Tibial artery (tissue), 4 donors: ENCODE measurements around the gene ROBO2.

Experiments
- DNase-seq, 2 donors: peaks; one replicate each; pipeline ENCODE4 v3.0.0-alpha.2; 2019
- H3K27ac ChIP-seq, 2 donors: fragments of 200-600 bp; sonication (generic) in 1 of 2; 1 replicate in 1 of 2; 2 replicates in 1 of 2; pipeline ENCODE4 v1.5.1; 2018 to 2019; ENCODE audit warnings: mild to moderate bottlenecking in 1 of 2
- H3K27me3 ChIP-seq, 2 donors: fragments of 200-600 bp; sonication (generic) in 1 of 2; one replicate each; pipeline versions ENCODE4 v1.5.1 to v1.6.0; 2016 to 2019
- H3K36me3 ChIP-seq, 3 donors: fragments of 200-600 bp; sonication (generic) in 2 of 3; one replicate each; pipeline ENCODE4 v1.5.1; 2016 to 2019; ENCODE audit warnings: mild to moderate bottlenecking in 2 of 3
- H3K4me1 ChIP-seq, 4 donors: fragments of 200-600 bp; sonication (generic) in 2 of 4; 1 replicate in 3 of 4; 2 replicates in 1 of 4; pipeline ENCODE4 v1.5.1; 2016 to 2019
- H3K4me3 ChIP-seq, 2 donors: fragments of 200-600 bp; sonication (generic) in 1 of 2; 1 replicate in 1 of 2; 2 replicates in 1 of 2; pipeline ENCODE4 v1.5.1; 2018 to 2019; ENCODE audit warnings: mild to moderate bottlenecking in 2 of 2
- H3K9me3 ChIP-seq, 3 donors: fragments of 200-600 bp; sonication (generic) in 1 of 3; one replicate each; pipeline ENCODE4 v1.5.1; 2016 to 2019
- intact Hi-C: fragments of 100-400 bp; cut with DNase I; formaldehyde crosslinking; loops from one replicate; pipeline ENCODE4 v1.15.0; 2023; ENCODE audit warnings: low total_unique reads
- TF ChIP-seq, protein P1 (sequence below), 2 experiments: fragments of 200-600 bp in 1 of 2; fragments of 450-650 bp in 1 of 2; IDR thresholded peaks; one replicate each; pipeline ENCODE4 v1.5.1; 2017 to 2019; ENCODE audit warnings: antibody characterized with exemption in 2 of 2, mild to moderate bottlenecking in 1 of 2, moderate library complexity in 1 of 2

ROBO2 gene

DNA sequence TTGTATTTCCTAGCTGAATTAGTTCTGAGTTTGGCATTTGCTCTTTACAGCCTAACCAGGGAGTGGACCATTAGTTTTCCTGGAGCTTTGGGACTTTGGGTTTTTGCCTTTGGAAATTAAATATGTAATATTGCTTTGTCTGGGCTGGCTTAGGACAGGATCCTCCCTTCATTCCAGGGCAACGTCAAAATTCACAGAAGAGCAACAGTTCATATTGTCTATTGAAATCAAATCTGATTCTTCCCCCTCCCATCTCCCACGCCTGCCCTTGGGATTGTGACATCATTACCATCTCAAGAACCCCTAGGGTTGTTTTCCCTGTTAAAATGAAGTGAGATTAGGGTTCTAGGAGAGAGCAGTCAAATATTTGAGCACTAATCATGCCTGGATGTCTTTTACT lies 194.1 kb downstream of the ROBO2 start:
- DNase-seq, result no peak
- Histone ChIP-seq H3K27ac (no peak overlapping the region), H3K27me3 (no peaks in the 10 kb centered on the region), H3K4me1 (no peaks in the 10 kb centered on the region), H3K4me3 (no peak overlapping the region), H3K36me3 (no peaks in the 10 kb centered on the region), H3K9me3 (no peaks in the 10 kb centered on the region)
- TF ChIP-seq, protein P1, sequence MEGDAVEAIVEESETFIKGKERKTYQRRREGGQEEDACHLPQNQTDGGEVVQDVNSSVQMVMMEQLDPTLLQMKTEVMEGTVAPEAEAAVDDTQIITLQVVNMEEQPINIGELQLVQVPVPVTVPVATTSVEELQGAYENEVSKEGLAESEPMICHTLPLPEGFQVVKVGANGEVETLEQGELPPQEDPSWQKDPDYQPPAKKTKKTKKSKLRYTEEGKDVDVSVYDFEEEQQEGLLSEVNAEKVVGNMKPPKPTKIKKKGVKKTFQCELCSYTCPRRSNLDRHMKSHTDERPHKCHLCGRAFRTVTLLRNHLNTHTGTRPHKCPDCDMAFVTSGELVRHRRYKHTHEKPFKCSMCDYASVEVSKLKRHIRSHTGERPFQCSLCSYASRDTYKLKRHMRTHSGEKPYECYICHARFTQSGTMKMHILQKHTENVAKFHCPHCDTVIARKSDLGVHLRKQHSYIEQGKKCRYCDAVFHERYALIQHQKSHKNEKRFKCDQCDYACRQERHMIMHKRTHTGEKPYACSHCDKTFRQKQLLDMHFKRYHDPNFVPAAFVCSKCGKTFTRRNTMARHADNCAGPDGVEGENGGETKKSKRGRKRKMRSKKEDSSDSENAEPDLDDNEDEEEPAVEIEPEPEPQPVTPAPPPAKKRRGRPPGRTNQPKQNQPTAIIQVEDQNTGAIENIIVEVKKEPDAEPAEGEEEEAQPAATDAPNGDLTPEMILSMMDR (IDR thresholded peaks at IDR 0.05), result no peak
- intact Hi-C loops, result no loop called here

DNA sequence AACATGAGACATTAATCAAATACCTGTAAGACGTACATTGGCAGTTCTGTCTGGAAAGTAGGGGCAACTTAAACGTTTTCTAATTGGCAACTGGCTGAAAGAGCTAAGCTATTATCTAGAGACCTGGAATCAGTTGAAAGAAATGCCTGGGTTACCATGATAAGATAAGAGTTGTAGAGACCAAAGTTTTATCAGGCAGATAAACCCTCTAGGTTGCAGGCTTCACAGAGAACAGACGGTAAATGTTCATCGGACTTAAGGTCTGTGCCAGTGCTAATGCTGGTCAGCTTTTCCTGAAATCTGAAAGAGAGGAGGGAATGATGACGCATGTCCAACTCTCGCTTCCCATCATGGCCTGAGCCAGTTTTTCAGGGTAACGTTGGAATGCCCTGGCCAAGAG lies 196.2 kb downstream of the ROBO2 start:
- TF ChIP-seq, protein P1 (IDR thresholded peaks at IDR 0.05), result no peak
- Histone ChIP-seq H3K9me3 (peaks cover 0 to 3% (median 0%) of the 10 kb centered on the region in 3 donors), H3K27ac (no peak overlapping the region)

DNA sequence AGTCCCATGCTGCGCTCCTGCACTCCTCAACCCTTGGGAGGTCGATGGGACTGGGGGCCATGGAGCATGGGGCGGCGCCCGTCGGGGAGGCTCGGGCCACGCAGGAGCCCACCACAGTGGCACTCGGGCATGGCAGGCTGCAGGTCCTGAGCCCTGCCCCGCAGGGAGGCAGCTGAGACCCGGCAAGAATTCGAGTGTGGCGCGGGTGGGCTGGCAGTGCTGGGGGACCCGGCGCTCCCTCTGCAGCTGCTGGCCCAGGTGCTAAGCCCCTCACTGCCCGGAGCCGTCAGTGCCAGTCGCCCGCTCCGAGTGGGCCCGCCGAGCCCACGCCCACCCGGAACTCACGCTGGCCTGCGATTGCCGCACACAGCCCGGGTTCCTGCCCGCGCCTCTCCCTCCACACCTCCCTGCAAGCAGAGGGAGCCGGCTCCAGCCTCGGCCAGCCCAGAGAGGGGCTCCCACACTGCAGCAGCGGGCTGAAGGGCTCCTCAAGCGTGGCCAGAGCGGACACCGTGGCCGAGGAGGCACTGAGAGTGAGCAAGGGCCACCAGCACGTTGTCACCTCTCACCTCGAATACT lies 200.3 kb downstream of the ROBO2 start:
- no peak overlapping the region for H3K4me3 ChIP-seq
- DNase-seq, result no peak
- H3K36me3 ChIP-seq, result no peaks in the 10 kb centered on the region
- TF ChIP-seq, protein P1 (IDR thresholded peaks at IDR 0.05), result no peak
- no peaks in the 10 kb centered on the region for H3K27me3 ChIP-seq
- no peaks in the 10 kb centered on the region for H3K4me1 ChIP-seq
- peaks cover 0 to 3% (median 0%) of the 10 kb centered on the region in 3 donors for H3K9me3 ChIP-seq
- intact Hi-C loops, result no loop called here
- no peak overlapping the region for H3K27ac ChIP-seq

More for the DNA sequence above, 196.2 kb downstream of the ROBO2 start:
- H3K4me3 ChIP-seq, result no peak overlapping the region
- no peaks in the 10 kb centered on the region for H3K4me1 ChIP-seq
- DNase-seq, result no peak
- H3K36me3 ChIP-seq, result no peaks in the 10 kb centered on the region
- intact Hi-C loops, result no loop called here
- H3K27me3 ChIP-seq, result no peaks in the 10 kb centered on the region

GRCh38 chr3:77242371-77242770 lies 202.5 kb downstream of the ROBO2 start:
- no peaks in the 10 kb centered on the region for H3K36me3 ChIP-seq
- TF ChIP-seq, protein P1 (IDR thresholded peaks at IDR 0.05), result no peak
- DNase-seq, result no peak
- peaks cover 0 to 3% (median 0%) of the 10 kb centered on the region in 3 donors for H3K9me3 ChIP-seq
- no peaks in the 10 kb centered on the region for H3K27me3 ChIP-seq
- H3K4me1 ChIP-seq, result peaks cover 0 to 2% (median 0%) of the 10 kb centered on the region in 4 donors
- no peak overlapping the region for H3K27ac ChIP-seq
- intact Hi-C loops, result no loop called here
- H3K4me3 ChIP-seq, result no peak overlapping the region

DNA sequence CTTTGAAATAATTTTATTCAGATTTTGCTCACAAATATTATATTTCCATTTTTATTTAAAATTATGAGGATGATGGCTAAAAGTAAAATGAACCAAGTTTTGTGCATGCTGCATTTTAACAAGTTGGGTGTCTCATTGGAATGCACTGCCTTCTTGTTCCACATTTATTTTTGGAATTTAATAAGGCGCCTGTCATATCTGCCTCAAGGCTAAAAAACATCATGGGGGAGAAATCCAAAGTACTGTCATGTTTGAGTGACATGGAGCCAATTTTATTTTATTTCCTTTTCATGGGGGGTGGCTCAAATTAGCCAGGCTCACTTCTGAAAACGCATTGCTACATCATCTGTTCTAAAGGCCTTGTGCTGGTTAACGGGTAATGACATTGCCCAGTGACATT lies 205.1 kb downstream of the ROBO2 start:
- TF ChIP-seq, protein P1 (IDR thresholded peaks at IDR 0.05), result no peak
- no peaks in the 10 kb centered on the region for H3K36me3 ChIP-seq
- intact Hi-C loops, result no loop called here
- no peak overlapping the region for H3K27ac ChIP-seq
- DNase-seq, result no peak
- no peaks in the 10 kb centered on the region for H3K27me3 ChIP-seq
- H3K4me1 ChIP-seq, result peaks cover 0 to 8% (median 0%) of the 10 kb centered on the region in 4 donors
- no peak overlapping the region for H3K4me3 ChIP-seq
- peaks cover 0 to 3% (median 0%) of the 10 kb centered on the region in 3 donors for H3K9me3 ChIP-seq

GRCh38 chr3:77247061-77247460 lies 207.2 kb downstream of the ROBO2 start:
- no peaks in the 10 kb centered on the region for H3K9me3 ChIP-seq
- H3K27ac ChIP-seq, result no peak overlapping the region
- no peaks in the 10 kb centered on the region for H3K36me3 ChIP-seq
- DNase-seq, result no peak
- TF ChIP-seq, protein P1 (IDR thresholded peaks at IDR 0.05), result no peak
- no peak overlapping the region for H3K4me3 ChIP-seq
- peaks cover 0 to 8% (median 0%) of the 10 kb centered on the region in 4 donors for H3K4me1 ChIP-seq
- intact Hi-C loops, result no loop called here
- H3K27me3 ChIP-seq, result no peaks in the 10 kb centered on the region
